IMR-90 (cell line): ENCODE data around the gene SARM1. TPM values are rescaled to one million over a fixed set of nuclear protein-coding genes. Genes with fewer than 3 reads are reported as not detected.

ENCODE experiments used
- BHLHE40 ChIP-seq: fragments of 150-350 bp; IDR thresholded peaks from 2 replicates; pipeline ENCODE4 v1.6.1; 2016; ENCODE audit warnings: mild to moderate bottlenecking, low read depth, low read length
- polyA plus RNA-seq, 3 experiments: library from polyadenylated mRNA; depleted of rRNA; stranded (reverse); fragments of >200 nt; gene quantifications; 2 replicates each; pipeline ENCODE4 v1.2.3, GENCODE V29; 2012; ENCODE audit warnings: low replicate concordance in 1 of 3
- total RNA-seq: library from RNA; depleted of rRNA; stranded (reverse); fragments of >200 nt; gene quantifications from 2 replicates; pipeline ENCODE4 v1.2.3, GENCODE V29; 2012
- TF ChIP-seq, protein P1 (sequence below): fragments of 150-350 bp; IDR thresholded peaks from 2 replicates; pipeline ENCODE4 v1.6.1; 2017; ENCODE audit warnings: mild to moderate bottlenecking, antibody characterized with exemption, low read length, low read depth

The SARM1 gene
- total and polyA plus RNA-seq, 2 of the 4 experiments (the other 2 are of a cell fraction), result 3.4 to 11.4 TPM

- TF ChIP-seq, protein P1, sequence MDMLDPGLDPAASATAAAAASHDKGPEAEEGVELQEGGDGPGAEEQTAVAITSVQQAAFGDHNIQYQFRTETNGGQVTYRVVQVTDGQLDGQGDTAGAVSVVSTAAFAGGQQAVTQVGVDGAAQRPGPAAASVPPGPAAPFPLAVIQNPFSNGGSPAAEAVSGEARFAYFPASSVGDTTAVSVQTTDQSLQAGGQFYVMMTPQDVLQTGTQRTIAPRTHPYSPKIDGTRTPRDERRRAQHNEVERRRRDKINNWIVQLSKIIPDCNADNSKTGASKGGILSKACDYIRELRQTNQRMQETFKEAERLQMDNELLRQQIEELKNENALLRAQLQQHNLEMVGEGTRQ, result peak; percentile 49
- TF ChIP-seq BHLHE40, result 0 out of 2 replicates have a peak, but pooled peaks have one; percentile 44
Observed at GRCh38 chr17:28335959-28336871, 35.3 kb upstream of the SARM1 start (continued).
